GM12873 (cell line): ENCODE measurements around the gene TRPV4.
A peak's percentile ranks its signal among the peaks of the same experiment; 100 is the strongest.

ENCODE experiments used
- CTCF ChIP-seq: IDR thresholded peaks from 2 replicates; pipeline ENCODE4 v1.5.1; 2012; ENCODE audit warnings: low read depth, mild to moderate bottlenecking, moderate library complexity, low read length, control low read depth; ENCODE audit not compliant: insufficient read depth; ENCODE audit errors: missing control alignments

Gene TRPV4

GRCh38 chr12:109808876-109809646, 24.1 kb downstream of the TRPV4 start:
- TF ChIP-seq CTCF: no peak

DNA sequence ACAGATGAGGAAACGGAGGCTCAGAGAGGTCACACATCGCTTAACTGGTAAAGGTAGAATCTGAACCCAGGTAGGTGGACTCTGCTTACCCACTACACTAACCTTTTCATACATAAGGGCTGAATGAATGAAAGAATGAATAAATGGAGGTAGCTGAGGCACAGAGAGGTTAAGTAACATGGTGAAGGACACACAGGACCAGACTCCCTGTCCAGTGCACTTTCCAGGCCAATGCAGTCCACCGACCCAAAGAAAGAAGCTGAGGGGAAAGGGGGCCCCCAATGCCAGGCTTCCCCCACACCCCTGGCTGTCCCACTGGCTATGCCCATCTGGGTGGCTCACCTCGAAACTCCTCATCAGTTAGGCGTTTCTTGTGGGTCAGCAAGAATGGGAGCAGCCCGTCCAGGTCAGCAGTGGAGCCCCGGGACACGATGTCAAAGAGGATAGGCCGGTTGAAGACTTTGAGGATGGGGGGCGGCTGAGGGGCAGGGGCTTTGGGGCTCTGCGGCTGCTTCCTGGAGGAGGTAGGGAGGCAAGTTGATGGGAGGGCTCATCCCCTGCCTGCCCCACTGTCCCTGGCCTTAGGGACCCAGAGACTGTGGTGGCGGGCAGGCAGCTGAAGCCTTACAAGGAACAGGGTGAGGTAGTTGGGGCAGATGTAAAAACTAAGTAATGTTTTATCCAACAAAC, 25.1 kb downstream of the TRPV4 start:
- no peak for TF ChIP-seq CTCF

DNA sequence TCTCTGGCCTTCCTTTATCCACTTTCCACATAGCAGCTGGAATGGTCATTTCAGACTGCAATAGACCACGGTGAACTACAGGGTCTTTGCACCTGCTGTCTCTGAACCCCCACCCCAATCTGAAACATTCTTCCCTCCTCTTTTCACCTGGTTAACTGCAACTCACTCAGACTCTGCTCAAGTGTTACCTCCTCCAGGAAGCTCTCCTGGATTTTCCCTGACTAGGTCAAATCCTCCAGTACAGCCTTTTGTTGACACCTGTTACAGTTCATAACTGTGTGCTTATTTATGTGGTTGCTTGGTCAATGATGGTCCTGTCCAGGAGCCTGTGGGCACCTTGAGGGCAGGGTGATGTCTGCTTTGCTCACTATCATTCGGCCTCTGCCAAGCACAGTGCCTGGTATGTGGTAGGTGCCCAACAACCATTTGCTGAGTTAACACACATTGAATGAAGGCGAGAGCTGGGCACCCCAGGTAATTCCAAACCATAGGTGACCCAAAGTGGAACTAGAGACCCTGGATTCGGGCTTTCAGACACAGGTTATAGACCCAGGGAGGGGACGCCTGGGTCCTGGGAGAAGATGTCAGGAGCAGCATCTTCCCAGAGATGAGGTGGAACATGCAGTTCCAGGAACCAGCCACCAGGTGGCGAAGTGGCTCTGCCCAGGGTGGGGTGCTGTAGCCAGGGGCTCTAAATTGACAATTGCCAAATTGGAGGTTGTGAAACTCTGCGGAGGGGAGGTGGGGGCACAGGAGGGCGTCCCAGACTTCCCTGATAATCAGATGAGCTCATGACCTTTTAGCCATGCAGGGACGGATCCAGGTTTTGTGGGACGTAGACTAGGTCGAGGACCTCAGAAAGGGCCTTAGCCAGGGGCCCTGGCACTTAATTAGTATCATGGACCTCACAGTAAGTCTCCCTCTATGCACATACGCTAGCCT, 28.1 kb downstream of the TRPV4 start:
- peak; percentile 97 for TF ChIP-seq CTCF

- TF ChIP-seq CTCF: no peak
Measured at GRCh38 chr12:109803678-109804077, 29.5 kb downstream of the TRPV4 start.

GRCh38 chr12:109802828-109803227, 30.4 kb downstream of the TRPV4 start:
- TF ChIP-seq CTCF: no peak

- no peak for TF ChIP-seq CTCF
Measured at GRCh38 chr12:109800536-109800935, 32.7 kb downstream of the TRPV4 start.

GRCh38 chr12:109798691-109799090, 34.5 kb downstream of the TRPV4 start:
- TF ChIP-seq CTCF: no peak
